ENCODE results near the gene HILPDA. TPM values are rescaled to one million over a fixed set of nuclear protein-coding genes. Genes with fewer than 3 reads are reported as not detected.
"Not testable (repeated sequence)": the region's sequence is repeated elsewhere in the genome, so short reads cannot be mapped to it uniquely, and the experiment has no call there.

HILPDA gene
- total RNA-seq, 1 experiment from 2014 or later, result 17.0 TPM

- DNase-seq, result peak; percentile 57 to 76
- Mint-ChIP-seq H3K27ac (ENCODE audit: unreplicated experiment) (no peak overlapping the region), H3K4me3 (ENCODE audit: unreplicated experiment) (no peak overlapping the region), H3K27me3 (ENCODE audit: insufficient read depth, unreplicated experiment) (no peaks in the 10 kb centered on the region), H3K4me1 (ENCODE audit: low read depth, unreplicated experiment) (peaks cover 24% of the 10 kb centered on the region), H3K9me3 (ENCODE audit: unreplicated experiment) (no peaks in the 10 kb centered on the region), H3K36me3 (ENCODE audit: insufficient read depth, unreplicated experiment) (peaks cover 37% of the 10 kb centered on the region)
- Histone ChIP-seq H3K36me3 (ENCODE audit: control insufficient read depth, insufficient read depth, low read length) (peaks cover 5% of the 10 kb centered on the region), H3K27me3 (replicated peaks; ENCODE audit: control insufficient read depth, insufficient read depth, low read length) (no peaks in the 10 kb centered on the region), H3K4me1 (peaks cover 11% of the 10 kb centered on the region), H3K9me3 (no peaks in the 10 kb centered on the region), H3K4me3 (ENCODE audit: low read depth, low read length) (no peak overlapping the region)
- intact Hi-C loops (cut with micrococcal nuclease; ENCODE audit: unreplicated experiment), result loop anchor here (1.0 kb wide), 2 partner anchors 32 to 61 kb away; no protein-coding TSS in a partner anchor
- CTCF ChIA-PET, result interaction anchor here (0.5 to 3.9 kb wide), 20 partner anchors 10 to 149 kb away, joined by 3 to 226 read pairs (median 4); partner anchors contain the start of gene IMPDH1
- TF ChIP-seq, protein P1, sequence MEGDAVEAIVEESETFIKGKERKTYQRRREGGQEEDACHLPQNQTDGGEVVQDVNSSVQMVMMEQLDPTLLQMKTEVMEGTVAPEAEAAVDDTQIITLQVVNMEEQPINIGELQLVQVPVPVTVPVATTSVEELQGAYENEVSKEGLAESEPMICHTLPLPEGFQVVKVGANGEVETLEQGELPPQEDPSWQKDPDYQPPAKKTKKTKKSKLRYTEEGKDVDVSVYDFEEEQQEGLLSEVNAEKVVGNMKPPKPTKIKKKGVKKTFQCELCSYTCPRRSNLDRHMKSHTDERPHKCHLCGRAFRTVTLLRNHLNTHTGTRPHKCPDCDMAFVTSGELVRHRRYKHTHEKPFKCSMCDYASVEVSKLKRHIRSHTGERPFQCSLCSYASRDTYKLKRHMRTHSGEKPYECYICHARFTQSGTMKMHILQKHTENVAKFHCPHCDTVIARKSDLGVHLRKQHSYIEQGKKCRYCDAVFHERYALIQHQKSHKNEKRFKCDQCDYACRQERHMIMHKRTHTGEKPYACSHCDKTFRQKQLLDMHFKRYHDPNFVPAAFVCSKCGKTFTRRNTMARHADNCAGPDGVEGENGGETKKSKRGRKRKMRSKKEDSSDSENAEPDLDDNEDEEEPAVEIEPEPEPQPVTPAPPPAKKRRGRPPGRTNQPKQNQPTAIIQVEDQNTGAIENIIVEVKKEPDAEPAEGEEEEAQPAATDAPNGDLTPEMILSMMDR (IDR thresholded peaks at IDR 0.05; ENCODE audit: insufficient read depth in 1 of 2, low read depth in 1 of 2, low read length in 1 of 2, severe bottlenecking in 1 of 2, unreplicated experiment in 1 of 2), result peak; percentile 78 to 82
- no TSS peak for BruUV-seq (replicated peaks)
- POLR2A ChIA-PET, result interaction anchor here (0.5 to 0.7 kb wide), 2 partner anchors 24 to 534 kb away, joined by 3 to 5 read pairs; no protein-coding TSS in a partner anchor
Observed at GRCh38 chr7:128459394-128459878, 3.8 kb downstream of the HILPDA start.

- Mint-ChIP-seq H3K4me3 (ENCODE audit: unreplicated experiment) (no peak overlapping the region), H3K36me3 (ENCODE audit: insufficient read depth, unreplicated experiment) (peaks cover 28% of the 10 kb centered on the region), H3K27me3 (ENCODE audit: insufficient read depth, unreplicated experiment) (no peaks in the 10 kb centered on the region), H3K27ac (ENCODE audit: unreplicated experiment) (no peak overlapping the region), H3K4me1 (ENCODE audit: low read depth, unreplicated experiment) (peaks cover 24% of the 10 kb centered on the region), H3K9me3 (ENCODE audit: unreplicated experiment) (no peaks in the 10 kb centered on the region)
- no peaks in the 10 kb centered on the region for H3K4me1 ChIP-seq
- POLR2A ChIA-PET, result no interaction called here
- no peaks in the 10 kb centered on the region for H3K9me3 ChIP-seq
- H3K4me3 ChIP-seq (ENCODE audit: low read depth, low read length), result no peak overlapping the region
- no peaks in the 10 kb centered on the region for H3K27me3 ChIP-seq (replicated peaks; ENCODE audit: control insufficient read depth, insufficient read depth, low read length)
- DNase-seq, result no peak
- BruUV-seq (replicated peaks), result no TSS peak
- H3K36me3 ChIP-seq (ENCODE audit: control insufficient read depth, insufficient read depth, low read length), result peaks cover 2% of the 10 kb centered on the region
- CTCF ChIA-PET, result interaction anchor here (3.9 kb wide), 1 partner anchor 34 kb away, joined by 226 read pairs; no protein-coding TSS in a partner anchor
- intact Hi-C loops (cut with micrococcal nuclease; ENCODE audit: unreplicated experiment), result no loop called here
- TF ChIP-seq, protein P1 (IDR thresholded peaks at IDR 0.05; ENCODE audit: insufficient read depth in 1 of 2, low read depth in 1 of 2, low read length in 1 of 2, severe bottlenecking in 1 of 2, unreplicated experiment in 1 of 2), result no peak
Observed at GRCh38 chr7:128462460-128462859, 6.8 kb downstream of the HILPDA start.

DNA sequence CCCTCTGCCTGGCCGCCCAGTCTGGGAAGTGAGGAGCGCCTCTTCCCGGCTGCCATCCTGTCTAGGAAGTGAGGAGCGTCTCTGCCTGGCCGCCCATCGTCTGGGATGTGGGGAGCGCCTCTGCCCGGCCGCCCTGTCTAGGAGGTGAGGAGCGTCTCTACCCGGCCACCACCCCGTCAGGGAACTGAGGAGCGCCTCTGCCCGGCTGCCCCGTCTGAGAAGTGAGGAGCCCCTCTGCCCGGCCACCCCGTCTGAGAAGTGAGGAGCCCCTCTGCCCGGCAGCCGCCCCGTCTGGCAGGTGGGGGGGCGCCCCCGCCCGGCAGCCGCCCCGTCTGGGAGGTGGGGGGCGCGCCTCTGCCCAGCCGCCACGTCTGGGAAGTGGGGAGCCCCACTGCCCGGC lies 7.7 kb downstream of the HILPDA start:
- H3K4me1 ChIP-seq; H3K36me3 ChIP-seq (ENCODE audit: control insufficient read depth, insufficient read depth, low read length); H3K4me3 Mint-ChIP-seq (ENCODE audit: unreplicated experiment); H3K27ac Mint-ChIP-seq (ENCODE audit: unreplicated experiment); intact Hi-C loops (cut with micrococcal nuclease; ENCODE audit: unreplicated experiment); BruUV-seq (replicated peaks); H3K9me3 Mint-ChIP-seq (ENCODE audit: unreplicated experiment); H3K9me3 ChIP-seq; H3K27me3 ChIP-seq (replicated peaks; ENCODE audit: control insufficient read depth, insufficient read depth, low read length); H3K4me3 ChIP-seq (ENCODE audit: low read depth, low read length); POLR2A ChIA-PET; DNase-seq; CTCF ChIA-PET; H3K27me3 Mint-ChIP-seq (ENCODE audit: insufficient read depth, unreplicated experiment): not testable (repeated sequence)
- peaks cover 20% of the 10 kb centered on the region for H3K36me3 Mint-ChIP-seq (ENCODE audit: insufficient read depth, unreplicated experiment)
- peaks cover 17% of the 10 kb centered on the region for H3K4me1 Mint-ChIP-seq (ENCODE audit: low read depth, unreplicated experiment)

DNA sequence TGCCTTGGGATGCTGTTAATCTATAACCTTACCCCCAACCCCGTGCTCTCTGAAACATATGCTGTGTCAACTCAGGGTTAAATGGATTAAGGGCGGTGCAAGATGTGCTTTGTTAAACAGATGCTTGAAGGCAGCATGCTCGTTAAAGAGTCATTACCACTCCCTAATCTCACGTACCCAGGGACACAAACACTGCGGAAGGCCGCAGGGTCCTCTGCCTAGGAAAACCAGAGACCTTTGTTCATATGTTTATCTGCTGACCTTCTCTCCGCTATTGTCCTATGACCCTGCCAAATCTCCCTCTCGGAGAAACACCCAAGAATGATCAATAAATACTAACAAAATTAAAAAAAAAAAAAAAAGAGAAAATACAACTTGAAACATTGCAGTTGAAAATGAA lies 8.3 kb downstream of the HILPDA start:
- H3K4me1 Mint-ChIP-seq (ENCODE audit: low read depth, unreplicated experiment), result peaks cover 11% of the 10 kb centered on the region
- H3K27me3 Mint-ChIP-seq (ENCODE audit: insufficient read depth, unreplicated experiment); H3K27me3 ChIP-seq (replicated peaks; ENCODE audit: control insufficient read depth, insufficient read depth, low read length); intact Hi-C loops (cut with micrococcal nuclease; ENCODE audit: unreplicated experiment); H3K36me3 ChIP-seq (ENCODE audit: control insufficient read depth, insufficient read depth, low read length); H3K9me3 Mint-ChIP-seq (ENCODE audit: unreplicated experiment); BruUV-seq (replicated peaks); H3K4me3 ChIP-seq (ENCODE audit: low read depth, low read length); H3K4me3 Mint-ChIP-seq (ENCODE audit: unreplicated experiment); CTCF ChIA-PET; POLR2A ChIA-PET; H3K9me3 ChIP-seq; H3K4me1 ChIP-seq; DNase-seq; H3K27ac Mint-ChIP-seq (ENCODE audit: unreplicated experiment): not testable (repeated sequence)
- peaks cover 14% of the 10 kb centered on the region for H3K36me3 Mint-ChIP-seq (ENCODE audit: insufficient read depth, unreplicated experiment)

GRCh38 chr7:128466871-128467270 lies 11.2 kb downstream of the HILPDA start:
- BruUV-seq (replicated peaks); H3K27me3 ChIP-seq (replicated peaks; ENCODE audit: control insufficient read depth, insufficient read depth, low read length); H3K27me3 Mint-ChIP-seq (ENCODE audit: insufficient read depth, unreplicated experiment); intact Hi-C loops (cut with micrococcal nuclease; ENCODE audit: unreplicated experiment); H3K36me3 ChIP-seq (ENCODE audit: control insufficient read depth, insufficient read depth, low read length); H3K4me3 ChIP-seq (ENCODE audit: low read depth, low read length); H3K36me3 Mint-ChIP-seq (ENCODE audit: insufficient read depth, unreplicated experiment); H3K27ac Mint-ChIP-seq (ENCODE audit: unreplicated experiment); H3K4me3 Mint-ChIP-seq (ENCODE audit: unreplicated experiment); H3K4me1 ChIP-seq; H3K9me3 Mint-ChIP-seq (ENCODE audit: unreplicated experiment); H3K9me3 ChIP-seq; DNase-seq; POLR2A ChIA-PET; H3K4me1 Mint-ChIP-seq (ENCODE audit: low read depth, unreplicated experiment): not testable (repeated sequence)
- CTCF ChIA-PET, result interaction anchor here (3.8 kb wide), 1 partner anchor 40 kb away, joined by 21 read pairs; no protein-coding TSS in a partner anchor
